A549 (cell line): ENCODE measurements around the gene FAM149B1. TPM values are rescaled to one million over a fixed set of nuclear protein-coding genes. Genes with fewer than 3 reads are reported as not detected.

Source experiments
- ATAC-seq, 2 experiments: fragments of 200-7000 bp in 1 of 2; fragments of >200 bp in 1 of 2; cut with Nextera tagmentation in 1 of 2; cut with Tn5 transposase in 1 of 2; 3 replicates each; pipeline versions ENCODE4 v1.8.0 to v1.9.1; 2018 to 2020; ENCODE audit warnings: mild to moderate bottlenecking in 1 of 2, moderate library complexity in 1 of 2
- CTCF ChIA-PET: fragments of 300-600 bp; sonication (Branson Sonifier 250); formaldehyde crosslinking; extraction: SDS; loops from one replicate; lab custom pipeline; 2021; ENCODE audit warnings: antibody characterized with exemption, inconsistent platforms; lab: Yijun Ruan, JAX
- POLR2A ChIA-PET: fragments of 350-600 bp; formaldehyde crosslinking; extraction: SDS; loops from one replicate; lab custom pipeline; 2021; ENCODE audit warnings: antibody characterized with exemption, inconsistent platforms; lab: Yijun Ruan, JAX
- DNase-seq, 2 experiments: peaks; one replicate each; pipeline versions ENCODE4 v3.0.0 to v3.0.0-alpha.2; 2011 to 2016; ENCODE audit warnings: low read depth in 1 of 2, low spot score in 1 of 2
- FAIRE-seq: peaks from 2 replicates; lab custom pipeline; 2011; peaks lifted over from hg19 to GRCh38; lab: Jason Lieb, UNC
- H3K27ac ChIP-seq, 2 experiments: fragments of >200 bp; sonication (Bioruptor Twin); formaldehyde crosslinking; 3 replicates each; pipeline ENCODE4 v1.5.1; 2016 to 2017
- H3K4me1 ChIP-seq: fragments of >200 bp; sonication (Bioruptor Twin); formaldehyde crosslinking; 3 replicates; pipeline ENCODE4 v1.6.1; 2016
- H3K4me2 ChIP-seq: fragments of >200 bp; sonication (Bioruptor Twin); formaldehyde crosslinking; 3 replicates; pipeline ENCODE4 v1.6.1; 2016
- H3K4me3 ChIP-seq: fragments of >200 bp; sonication (Bioruptor Twin); formaldehyde crosslinking; 3 replicates; pipeline ENCODE4 v1.5.1; 2016
- H3K9me3 ChIP-seq: fragments of >200 bp; sonication (Bioruptor Twin); formaldehyde crosslinking; 3 replicates; pipeline ENCODE4 v1.6.1; 2016
- CBX2 ChIP-seq: fragments of 200-600 bp; sonication (generic); IDR thresholded peaks from 2 replicates; pipeline ENCODE4 v1.6.1; 2016; ENCODE audit warnings: low read depth, mild to moderate bottlenecking, borderline replicate concordance
- CBX8 ChIP-seq: fragments of 200-600 bp; sonication (generic); IDR thresholded peaks from 2 replicates; pipeline ENCODE4 v1.6.1; 2016
- CEBPB ChIP-seq, 2 experiments: fragments of >200 bp in 1 of 2; sonication (Bioruptor Twin) in 1 of 2; formaldehyde crosslinking in 1 of 2; IDR thresholded peaks; 2 replicates each; pipeline ENCODE4 v1.6.1; 2012 to 2016
- CHD2 ChIP-seq: fragments of 150-350 bp; IDR thresholded peaks from 2 replicates; pipeline ENCODE4 v1.6.1; 2014; ENCODE audit warnings: low read length; ENCODE audit not compliant: partially characterized antibody
- CHD4 ChIP-seq: fragments of 200-600 bp; sonication (generic); IDR thresholded peaks from 2 replicates; pipeline ENCODE4 v1.6.1; 2016; ENCODE audit warnings: antibody characterized with exemption, mild to moderate bottlenecking, borderline replicate concordance
- EP300 ChIP-seq, 2 experiments: fragments of >200 bp; sonication (Bioruptor Twin); formaldehyde crosslinking; IDR thresholded peaks; 2 replicates in 1 of 2; 3 replicates in 1 of 2; pipeline ENCODE4 v1.6.1; 2016 to 2017
- ESRRA ChIP-seq: fragments of 150-350 bp; IDR thresholded peaks from 2 replicates; pipeline ENCODE4 v1.6.1; 2014; ENCODE audit warnings: mild to moderate bottlenecking, low read length, borderline replicate concordance
- GATA3 ChIP-seq: IDR thresholded peaks from 2 replicates; pipeline ENCODE4 v1.6.1; 2012; ENCODE audit warnings: borderline replicate concordance
- HDAC2 ChIP-seq: fragments of 200-600 bp; sonication (generic); IDR thresholded peaks from 2 replicates; pipeline ENCODE4 v1.6.1; 2016
- HEYL ChIP-seq: fragments of 250-450 bp; sonication (Bioruptor Pico); IDR thresholded peaks from 2 replicates; pipeline ENCODE4 v1.8.0; 2021; ENCODE audit warnings: mild to moderate bottlenecking, moderate library complexity
- HOXA7 ChIP-seq: fragments of 250-450 bp; sonication (Bioruptor Pico); IDR thresholded peaks from 2 replicates; pipeline ENCODE4 v1.5.0; 2020; ENCODE audit warnings: mild to moderate bottlenecking, moderate library complexity
- HOXB13 ChIP-seq: fragments of 250-450 bp; sonication (Bioruptor Pico); IDR thresholded peaks from 2 replicates; pipeline ENCODE4 v1.5.0; 2020; ENCODE audit warnings: low read depth, mild to moderate bottlenecking, moderate library complexity
- HOXB5 ChIP-seq: fragments of 250-450 bp; sonication (Bioruptor Pico); IDR thresholded peaks from 2 replicates; pipeline ENCODE4 v1.5.0; 2020; ENCODE audit warnings: mild to moderate bottlenecking, moderate library complexity
- JUN ChIP-seq, 2 experiments: fragments of >200 bp; sonication (Bioruptor Twin); formaldehyde crosslinking; IDR thresholded peaks; 2 replicates in 1 of 2; 3 replicates in 1 of 2; pipeline ENCODE4 v1.6.1; 2016 to 2017
- MAZ ChIP-seq: fragments of 150-350 bp; IDR thresholded peaks from 2 replicates; pipeline ENCODE4 v1.6.1; 2014; ENCODE audit warnings: antibody characterized with exemption, low read depth, low read length, borderline replicate concordance
- NFE2L2 ChIP-seq: fragments of 150-350 bp; conservative IDR thresholded peaks from 2 replicates; pipeline ENCODE4 v1.6.1; 2014; ENCODE audit warnings: low read length
- POLR2A ChIP-seq: IDR thresholded peaks from 2 replicates; pipeline ENCODE4 v1.6.1; 2012; ENCODE audit warnings: mild to moderate bottlenecking, low read length
- RAD21 ChIP-seq, 2 experiments: fragments of >200 bp in 1 of 2; sonication (Bioruptor Twin) in 1 of 2; formaldehyde crosslinking in 1 of 2; IDR thresholded peaks in 1 of 2; conservative IDR thresholded peaks in 1 of 2; 2 replicates in 1 of 2; 3 replicates in 1 of 2; pipeline ENCODE4 v1.6.1; 2012 to 2018; ENCODE audit warnings: inconsistent platforms in 1 of 2
- RARB ChIP-seq: fragments of 250-450 bp; sonication (Bioruptor Pico); IDR thresholded peaks from 2 replicates; pipeline ENCODE4 v1.8.0; 2021; ENCODE audit warnings: mild to moderate bottlenecking, moderate library complexity
- RCOR1 ChIP-seq: fragments of 150-350 bp; IDR thresholded peaks from 2 replicates; pipeline ENCODE4 v1.6.1; 2014; ENCODE audit warnings: antibody characterized with exemption, low read length, low read depth
- RFX5 ChIP-seq: fragments of 450-650 bp; IDR thresholded peaks from 2 replicates; pipeline ENCODE4 v1.7.1; 2014; ENCODE audit warnings: antibody characterized with exemption, mild to moderate bottlenecking, moderate library complexity
- RNF2 ChIP-seq: fragments of 200-600 bp; sonication (generic); IDR thresholded peaks from 2 replicates; pipeline ENCODE4 v1.6.1; 2016; ENCODE audit warnings: low read depth, mild to moderate bottlenecking, antibody characterized with exemption, moderate library complexity, borderline replicate concordance
- SMC3 ChIP-seq: fragments of >200 bp; sonication (Bioruptor Twin); formaldehyde crosslinking; IDR thresholded peaks from 3 replicates; pipeline ENCODE4 v1.6.1; 2018; ENCODE audit warnings: inconsistent platforms
- SREBF2 ChIP-seq: fragments of 450-650 bp; IDR thresholded peaks from 2 replicates; pipeline ENCODE4 v1.6.1; 2014; ENCODE audit warnings: mild to moderate bottlenecking, moderate library complexity
- TP53 ChIP-seq: fragments of 250-450 bp; sonication (Bioruptor Pico); IDR thresholded peaks from 2 replicates; pipeline ENCODE4 v1.5.0; 2021; ENCODE audit warnings: mild to moderate bottlenecking, moderate library complexity
- ZFP36 ChIP-seq: fragments of 450-650 bp; IDR thresholded peaks from 2 replicates; pipeline ENCODE4 v1.6.1; 2014; ENCODE audit warnings: borderline replicate concordance; ENCODE audit not compliant: partially characterized antibody
- ZSCAN20 ChIP-seq: fragments of 250-450 bp; sonication (Bioruptor Pico); IDR thresholded peaks from 2 replicates; pipeline ENCODE4 v1.8.0; 2022; ENCODE audit warnings: mild to moderate bottlenecking, moderate library complexity
- WGBS: methylation state at CpG from one replicate; pipeline ENCODE4 v1.1.6; 2017; ENCODE audit errors: missing lambda C conversion rate; 5-methylcytosine and 5-hydroxymethylcytosine counted together
- polyA plus RNA-seq, 4 experiments: library from polyadenylated mRNA; depleted of rRNA in 3 of 4; stranded (reverse); fragments of >200 nt; fragmentation: RNase III in 1 of 4; extraction: RNeasy Plus Mini Kit Qiagen cat#74134 plus additional on column Dnase treatment in 1 of 4; gene quantifications; 2 replicates in 3 of 4; 3 replicates in 1 of 4; pipeline ENCODE4 v1.2.3, GENCODE V29; 2011 to 2017
- TF ChIP-seq, protein P1 (sequence below): fragments of 200-600 bp; sonication (generic); IDR thresholded peaks from 2 replicates; pipeline ENCODE4 v1.6.1; 2016; ENCODE audit warnings: antibody characterized with exemption, mild to moderate bottlenecking, moderate library complexity
- TF ChIP-seq, protein P2 (sequence below): fragments of >200 bp; sonication (Bioruptor Twin); formaldehyde crosslinking; IDR thresholded peaks from 3 replicates; pipeline ENCODE4 v1.5.1; 2016
- TF ChIP-seq, protein P3 (sequence below): fragments of 150-350 bp; IDR thresholded peaks from 2 replicates; pipeline ENCODE4 v1.6.1; 2014; ENCODE audit warnings: low read depth, mild to moderate bottlenecking, low read length

FAM149B1 gene
- polyA plus RNA-seq, 2 of the 4 experiments (the other 2 are of a cell fraction), result 6.9 to 26.7 TPM

DNA sequence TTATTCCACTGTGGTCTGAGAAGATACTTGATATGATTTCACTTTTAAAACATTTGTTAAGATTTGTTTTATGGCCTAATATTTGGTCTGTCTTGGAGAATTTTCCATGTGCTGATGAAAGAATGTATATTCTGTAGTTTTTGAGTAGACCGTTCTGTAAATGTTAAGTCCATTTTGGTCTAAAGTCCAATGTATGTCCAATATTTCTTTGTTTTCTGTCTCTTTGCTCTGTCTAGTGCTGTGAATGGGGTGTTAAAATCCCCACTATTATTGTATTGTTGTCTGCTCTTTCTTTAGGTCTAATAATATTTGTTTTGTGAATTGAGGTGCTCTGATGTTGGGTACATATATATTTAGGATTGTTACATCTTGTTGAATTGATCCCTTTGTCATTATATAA, 47.8 kb downstream of the FAM149B1 start (continued):
- TF ChIP-seq, protein P1, sequence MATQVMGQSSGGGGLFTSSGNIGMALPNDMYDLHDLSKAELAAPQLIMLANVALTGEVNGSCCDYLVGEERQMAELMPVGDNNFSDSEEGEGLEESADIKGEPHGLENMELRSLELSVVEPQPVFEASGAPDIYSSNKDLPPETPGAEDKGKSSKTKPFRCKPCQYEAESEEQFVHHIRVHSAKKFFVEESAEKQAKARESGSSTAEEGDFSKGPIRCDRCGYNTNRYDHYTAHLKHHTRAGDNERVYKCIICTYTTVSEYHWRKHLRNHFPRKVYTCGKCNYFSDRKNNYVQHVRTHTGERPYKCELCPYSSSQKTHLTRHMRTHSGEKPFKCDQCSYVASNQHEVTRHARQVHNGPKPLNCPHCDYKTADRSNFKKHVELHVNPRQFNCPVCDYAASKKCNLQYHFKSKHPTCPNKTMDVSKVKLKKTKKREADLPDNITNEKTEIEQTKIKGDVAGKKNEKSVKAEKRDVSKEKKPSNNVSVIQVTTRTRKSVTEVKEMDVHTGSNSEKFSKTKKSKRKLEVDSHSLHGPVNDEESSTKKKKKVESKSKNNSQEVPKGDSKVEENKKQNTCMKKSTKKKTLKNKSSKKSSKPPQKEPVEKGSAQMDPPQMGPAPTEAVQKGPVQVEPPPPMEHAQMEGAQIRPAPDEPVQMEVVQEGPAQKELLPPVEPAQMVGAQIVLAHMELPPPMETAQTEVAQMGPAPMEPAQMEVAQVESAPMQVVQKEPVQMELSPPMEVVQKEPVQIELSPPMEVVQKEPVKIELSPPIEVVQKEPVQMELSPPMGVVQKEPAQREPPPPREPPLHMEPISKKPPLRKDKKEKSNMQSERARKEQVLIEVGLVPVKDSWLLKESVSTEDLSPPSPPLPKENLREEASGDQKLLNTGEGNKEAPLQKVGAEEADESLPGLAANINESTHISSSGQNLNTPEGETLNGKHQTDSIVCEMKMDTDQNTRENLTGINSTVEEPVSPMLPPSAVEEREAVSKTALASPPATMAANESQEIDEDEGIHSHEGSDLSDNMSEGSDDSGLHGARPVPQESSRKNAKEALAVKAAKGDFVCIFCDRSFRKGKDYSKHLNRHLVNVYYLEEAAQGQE, result no peak

DNA sequence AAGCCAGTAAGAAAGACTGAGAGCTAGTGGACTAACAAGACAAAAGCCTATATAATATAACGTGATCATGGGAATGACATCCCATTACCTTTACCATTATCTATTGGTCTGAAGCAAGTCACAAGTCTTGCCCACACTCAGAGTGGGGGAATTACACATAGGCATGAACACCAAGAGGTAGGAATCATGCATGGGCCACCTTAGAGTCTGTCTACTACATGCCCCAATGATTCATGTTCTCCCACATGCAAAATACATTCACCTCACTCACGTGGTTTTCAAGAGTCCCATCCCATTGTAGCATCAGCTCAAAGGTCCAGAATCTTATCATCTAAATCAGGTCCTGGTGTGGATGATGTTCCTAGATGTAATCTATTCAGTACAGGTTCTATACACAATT, 49.7 kb downstream of the FAM149B1 start:
- no peak for FAIRE-seq
- ChIA-PET POLR2A (interaction anchor here (1.0 kb wide), 1 partner anchor 29 kb away, joined by 4 read pairs; the partner anchor contains the start of gene DNAJC9), CTCF (interaction anchor here (1.0 to 2.4 kb wide), 7 partner anchors 8 to 47 kb away, joined by 3 to 7 read pairs (median 5); no protein-coding TSS in a partner anchor)
- ATAC-seq, result no peak
- no peak for DNase-seq
- Histone ChIP-seq H3K4me3 (no peak overlapping the region), H3K4me2 (no peak overlapping the region), H3K4me1 (no peaks in the 10 kb centered on the region), H3K9me3 (no peaks in the 10 kb centered on the region), H3K27ac (no peak overlapping the region)
- WGBS, result 78% methylated on average over 2 of the region's 2 CpGs
- TF ChIP-seq RFX5 (no peak), HEYL (no peak), RCOR1 (no peak), MAZ (no peak), CHD4 (no peak), ZSCAN20 (CRISPR knock-in tag) (no peak), NFE2L2 (no peak), SREBF2 (no peak), HOXA7 (CRISPR knock-in tag) (no peak), POLR2A (no peak), CBX8 (no peak), HDAC2 (no peak)

DNA sequence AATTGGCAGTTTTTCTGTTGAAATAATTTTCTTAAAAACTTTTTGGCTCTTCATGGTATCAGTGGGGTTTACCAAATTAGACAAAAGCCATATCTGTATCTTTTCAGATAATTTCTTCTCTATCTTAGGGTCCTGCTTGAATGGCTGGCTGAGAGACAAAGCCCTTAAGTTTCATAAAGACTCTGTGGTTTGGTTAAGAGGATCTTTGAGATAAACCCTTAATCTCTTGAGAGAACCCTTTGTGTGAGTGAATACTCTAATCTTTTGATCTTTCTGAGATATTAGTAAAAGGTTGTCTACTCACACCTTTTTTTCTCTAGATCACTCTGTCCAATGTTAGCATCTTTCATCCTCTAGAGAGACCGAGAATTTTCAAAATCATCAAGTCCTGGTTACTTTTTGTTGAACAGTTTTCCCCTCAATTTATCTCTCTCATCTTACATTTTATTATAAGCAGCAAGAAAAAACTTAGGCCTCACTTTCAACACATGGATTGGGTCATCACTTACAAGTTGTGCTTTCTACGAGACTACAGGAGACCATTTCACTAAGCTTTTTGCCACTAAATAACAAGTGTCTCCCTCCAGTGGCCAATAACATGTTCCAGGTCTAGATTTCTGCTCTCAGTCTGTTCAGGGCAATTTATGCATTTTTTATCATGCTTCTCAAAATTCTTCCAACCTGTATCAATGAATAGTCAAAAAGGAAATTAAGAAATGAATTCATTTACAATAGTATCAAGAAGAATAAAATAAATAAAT, 50.7 kb downstream of the FAM149B1 start:
- Histone ChIP-seq H3K4me1 (no peaks in the 10 kb centered on the region), H3K27ac (no peak overlapping the region), H3K4me3 (no peak overlapping the region), H3K4me2 (no peak overlapping the region), H3K9me3 (no peaks in the 10 kb centered on the region)
- ATAC-seq (peak; percentile 70 to 77; a peak in 3 of 6 replicates), FAIRE-seq (no peak), DNase-seq (peak; percentile 11 to 50)
- POLR2A ChIA-PET, result interaction anchor here (0.6 to 1.0 kb wide), 4 partner anchors 28 to 195 kb away, joined by 3 to 4 read pairs (median 3); partner anchors contain the start of genes ANXA7 and DNAJC9
- WGBS, result 90% methylated on average over 2 of the region's 2 CpGs
- CTCF ChIA-PET, result interaction anchor here (0.5 to 2.4 kb wide), 9 partner anchors 9 to 88 kb away, joined by 4 to 7 read pairs (median 5); no protein-coding TSS in a partner anchor
- TF ChIP-seq RAD21 (conservative IDR thresholded peaks at IDR 0.05 in 1 of 2, IDR thresholded peaks at IDR 0.05 in 1 of 2) (peak in 1 of 2 experiments; percentile 21; a peak in 2 of 5 replicates), HOXB13 (no peak), CBX2 (no peak), SREBF2 (no peak), RNF2 (no peak), ESRRA (no peak), RFX5 (no peak), SMC3 (peak; percentile 35; the same call in 1 of the 3 replicates), JUN (IDR thresholded peaks at IDR 0.05) (no peak), HOXB5 (CRISPR knock-in tag) (no peak), ZFP36 (no peak), CEBPB (IDR thresholded peaks at IDR 0.05) (no peak), CHD2 (no peak), TP53 (CRISPR knock-in tag) (no peak), EP300 (IDR thresholded peaks at IDR 0.05) (no peak), POLR2A (no peak), RARB (CRISPR knock-in tag) (no peak), GATA3 (no peak)
- TF ChIP-seq, protein P2, sequence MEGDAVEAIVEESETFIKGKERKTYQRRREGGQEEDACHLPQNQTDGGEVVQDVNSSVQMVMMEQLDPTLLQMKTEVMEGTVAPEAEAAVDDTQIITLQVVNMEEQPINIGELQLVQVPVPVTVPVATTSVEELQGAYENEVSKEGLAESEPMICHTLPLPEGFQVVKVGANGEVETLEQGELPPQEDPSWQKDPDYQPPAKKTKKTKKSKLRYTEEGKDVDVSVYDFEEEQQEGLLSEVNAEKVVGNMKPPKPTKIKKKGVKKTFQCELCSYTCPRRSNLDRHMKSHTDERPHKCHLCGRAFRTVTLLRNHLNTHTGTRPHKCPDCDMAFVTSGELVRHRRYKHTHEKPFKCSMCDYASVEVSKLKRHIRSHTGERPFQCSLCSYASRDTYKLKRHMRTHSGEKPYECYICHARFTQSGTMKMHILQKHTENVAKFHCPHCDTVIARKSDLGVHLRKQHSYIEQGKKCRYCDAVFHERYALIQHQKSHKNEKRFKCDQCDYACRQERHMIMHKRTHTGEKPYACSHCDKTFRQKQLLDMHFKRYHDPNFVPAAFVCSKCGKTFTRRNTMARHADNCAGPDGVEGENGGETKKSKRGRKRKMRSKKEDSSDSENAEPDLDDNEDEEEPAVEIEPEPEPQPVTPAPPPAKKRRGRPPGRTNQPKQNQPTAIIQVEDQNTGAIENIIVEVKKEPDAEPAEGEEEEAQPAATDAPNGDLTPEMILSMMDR, result peak; percentile 49
- TF ChIP-seq, protein P3, sequence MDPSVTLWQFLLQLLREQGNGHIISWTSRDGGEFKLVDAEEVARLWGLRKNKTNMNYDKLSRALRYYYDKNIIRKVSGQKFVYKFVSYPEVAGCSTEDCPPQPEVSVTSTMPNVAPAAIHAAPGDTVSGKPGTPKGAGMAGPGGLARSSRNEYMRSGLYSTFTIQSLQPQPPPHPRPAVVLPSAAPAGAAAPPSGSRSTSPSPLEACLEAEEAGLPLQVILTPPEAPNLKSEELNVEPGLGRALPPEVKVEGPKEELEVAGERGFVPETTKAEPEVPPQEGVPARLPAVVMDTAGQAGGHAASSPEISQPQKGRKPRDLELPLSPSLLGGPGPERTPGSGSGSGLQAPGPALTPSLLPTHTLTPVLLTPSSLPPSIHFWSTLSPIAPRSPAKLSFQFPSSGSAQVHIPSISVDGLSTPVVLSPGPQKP, result no peak
